Sigmoid colon (tissue), 7 donors: ENCODE results near the gene C2orf66. TPM values are rescaled to one million over a fixed set of nuclear protein-coding genes. Genes with fewer than 3 reads are reported as not detected.

Source experiments
- DNase-seq: peaks from one replicate; pipeline ENCODE4 v3.0.0-alpha.2; 2019
- H3K27ac ChIP-seq, 4 donors: fragments of 200-600 bp; sonication (generic); one replicate each; pipeline ENCODE4 v1.5.1; 2016 to 2019; ENCODE audit warnings: mild to moderate bottlenecking in 1 of 4
- H3K27me3 ChIP-seq, 3 donors: fragments of 200-600 bp; sonication (generic); one replicate each; pipeline ENCODE4 v1.5.1; 2019; ENCODE audit warnings: mild to moderate bottlenecking in 1 of 3
- H3K36me3 ChIP-seq, 4 donors: fragments of 200-600 bp; sonication (generic); one replicate each; pipeline ENCODE4 v1.5.1; 2016 to 2019
- H3K4me1 ChIP-seq, 4 donors: fragments of 200-600 bp; sonication (generic); one replicate each; pipeline ENCODE4 v1.5.1; 2017 to 2019
- H3K4me3 ChIP-seq, 4 donors: fragments of 200-600 bp; sonication (generic); one replicate each; pipeline ENCODE4 v1.5.1; 2017 to 2019; ENCODE audit warnings: mild to moderate bottlenecking in 2 of 4, moderate library complexity in 1 of 4
- H3K9me3 ChIP-seq, 4 donors: fragments of 200-600 bp in 3 of 4; sonication (generic) in 3 of 4; one replicate each; pipeline versions ENCODE4 v1.5.1 to v1.6.1; 2013 to 2019
- CTCF ChIP-seq, 4 experiments: fragments of 450-650 bp in 3 of 4; fragments of 200-600 bp in 1 of 4; IDR thresholded peaks; one replicate each; pipeline ENCODE4 v1.5.1; 2016 to 2019; ENCODE audit warnings: antibody characterized with exemption in 4 of 4, mild to moderate bottlenecking in 3 of 4, moderate library complexity in 2 of 4
- EP300 ChIP-seq, 4 donors: sonication (generic); formaldehyde crosslinking; IDR thresholded peaks; one replicate each; pipeline ENCODE4 v1.6.1; 2017; ENCODE audit warnings: antibody characterized with exemption in 4 of 4
- POLR2A ChIP-seq, 2 donors: fragments of 450-650 bp; IDR thresholded peaks; one replicate each; pipeline ENCODE4 v1.6.1; 2016; ENCODE audit warnings: antibody characterized with exemption in 2 of 2, mild to moderate bottlenecking in 2 of 2, moderate library complexity in 2 of 2
- POLR2AphosphoS5 ChIP-seq, 4 donors: sonication (generic); formaldehyde crosslinking; IDR thresholded peaks; one replicate each; pipeline ENCODE4 v1.6.1; 2017; ENCODE audit warnings: antibody characterized with exemption in 4 of 4
- WGBS, 2 donors: extraction: QIAGEN DNeasy Blood & Tissue Kit; methylation state at CpG; one replicate each; pipeline ENCODE4 v1.1.7; 2013; 5-methylcytosine and 5-hydroxymethylcytosine counted together
- intact Hi-C: fragments of 100-400 bp; cut with DNase I; formaldehyde crosslinking; loops from one replicate; pipeline ENCODE4 v1.15.1; 2023
- polyA plus RNA-seq, 3 donors: library from polyadenylated mRNA; stranded (reverse); fragments of 200-250 nt; gene quantifications; one replicate each; pipeline ENCODE4 v1.2.3, GENCODE V29; 2013
- total RNA-seq, 4 donors: library from RNA; depleted of rRNA; stranded (reverse); fragments of >200 nt; gene quantifications; one replicate each; pipeline ENCODE4 v1.1.0, GENCODE V29; 2016
- donor health status: healthy with polysubstance abuse.
- donor health status: Bipolar disorder and iron deficiency.
- donor health status: healthy.

C2orf66 gene
- total and polyA plus RNA-seq, 7 donors: 0.03 TPM; not detected in 6

GRCh38 chr2:196849895-196850294, 40.7 kb upstream of the C2orf66 start:
- no peak overlapping the region for H3K27ac ChIP-seq
- intact Hi-C loops: no loop called here
- H3K4me1 ChIP-seq: no peaks in the 10 kb centered on the region
- TF ChIP-seq CTCF (IDR thresholded peaks at IDR 0.05) (peak in 1 of 4 experiments; percentile 18), POLR2A (IDR thresholded peaks at IDR 0.05) (no peak)
- H3K9me3 ChIP-seq: no peaks in the 10 kb centered on the region
- H3K27me3 ChIP-seq: no peaks in the 10 kb centered on the region
- H3K4me3 ChIP-seq: no peak overlapping the region
- no peak for DNase-seq
- peaks cover 0 to 14% (median 0%) of the 10 kb centered on the region in 4 donors for H3K36me3 ChIP-seq

GRCh38 chr2:196846295-196846694, 37.1 kb upstream of the C2orf66 start:
- TF ChIP-seq EP300 (IDR thresholded peaks at IDR 0.05): no peak
- no peak for DNase-seq
- intact Hi-C loops: no loop called here

GRCh38 chr2:196845371-196845770, 36.2 kb upstream of the C2orf66 start:
- 85 to 87% methylated on average over 3 of the region's 3 CpGs for WGBS, 2 donors
- no peaks in the 10 kb centered on the region for H3K27me3 ChIP-seq
- no peaks in the 10 kb centered on the region for H3K4me1 ChIP-seq
- DNase-seq: no peak
- TF ChIP-seq CTCF (IDR thresholded peaks at IDR 0.05) (no peak), POLR2AphosphoS5 (IDR thresholded peaks at IDR 0.05) (no peak), POLR2A (IDR thresholded peaks at IDR 0.05) (no peak), EP300 (IDR thresholded peaks at IDR 0.05) (no peak)
- peaks cover 0 to 50% (median 2%) of the 10 kb centered on the region in 4 donors for H3K36me3 ChIP-seq
- no peaks in the 10 kb centered on the region for H3K9me3 ChIP-seq
- H3K4me3 ChIP-seq: no peak overlapping the region
- H3K27ac ChIP-seq: no peak overlapping the region
- intact Hi-C loops: no loop called here

More at GRCh38 chr2:196846295-196846694, 37.1 kb upstream of the C2orf66 start:
- Histone ChIP-seq H3K4me3 (no peak overlapping the region), H3K27ac (no peak overlapping the region), H3K27me3 (no peaks in the 10 kb centered on the region), H3K4me1 (no peaks in the 10 kb centered on the region), H3K36me3 (peaks cover 0 to 42% (median 2%) of the 10 kb centered on the region in 4 donors), H3K9me3 (no peaks in the 10 kb centered on the region)

- Histone ChIP-seq H3K36me3 (peaks cover 0 to 62% (median 2%) of the 10 kb centered on the region in 4 donors), H3K4me1 (no peaks in the 10 kb centered on the region), H3K27ac (no peak overlapping the region), H3K27me3 (no peaks in the 10 kb centered on the region), H3K4me3 (no peak overlapping the region), H3K9me3 (no peaks in the 10 kb centered on the region)
- WGBS, 2 donors: 87 to 91% methylated on average over 2 of the region's 2 CpGs
- intact Hi-C loops: no loop called here
- DNase-seq: no peak
- no peak for TF ChIP-seq EP300 (IDR thresholded peaks at IDR 0.05)
- no peak for TF ChIP-seq POLR2AphosphoS5 (IDR thresholded peaks at IDR 0.05)
- TF ChIP-seq CTCF (IDR thresholded peaks at IDR 0.05): no peak
- TF ChIP-seq POLR2A (IDR thresholded peaks at IDR 0.05): no peak
These were observed 31.0 kb upstream of the C2orf66 start for GRCh38 chr2:196840171-196840570.

GRCh38 chr2:196839574-196839973, 30.4 kb upstream of the C2orf66 start:
- H3K9me3 ChIP-seq: no peaks in the 10 kb centered on the region
- 92 to 99% methylated on average over 2 of the region's 2 CpGs for WGBS, 2 donors
- DNase-seq: no peak
- no peaks in the 10 kb centered on the region for H3K27me3 ChIP-seq
- TF ChIP-seq POLR2AphosphoS5 (IDR thresholded peaks at IDR 0.05) (no peak), POLR2A (IDR thresholded peaks at IDR 0.05) (no peak), EP300 (IDR thresholded peaks at IDR 0.05) (no peak), CTCF (IDR thresholded peaks at IDR 0.05) (no peak)
- H3K4me3 ChIP-seq: no peak overlapping the region
- H3K27ac ChIP-seq: no peak overlapping the region
- intact Hi-C loops: no loop called here
- H3K4me1 ChIP-seq: no peaks in the 10 kb centered on the region
- peaks cover 0 to 59% (median 2%) of the 10 kb centered on the region in 4 donors for H3K36me3 ChIP-seq
